Measurements from ENCODE around the gene NT5DC4.

DNA sequence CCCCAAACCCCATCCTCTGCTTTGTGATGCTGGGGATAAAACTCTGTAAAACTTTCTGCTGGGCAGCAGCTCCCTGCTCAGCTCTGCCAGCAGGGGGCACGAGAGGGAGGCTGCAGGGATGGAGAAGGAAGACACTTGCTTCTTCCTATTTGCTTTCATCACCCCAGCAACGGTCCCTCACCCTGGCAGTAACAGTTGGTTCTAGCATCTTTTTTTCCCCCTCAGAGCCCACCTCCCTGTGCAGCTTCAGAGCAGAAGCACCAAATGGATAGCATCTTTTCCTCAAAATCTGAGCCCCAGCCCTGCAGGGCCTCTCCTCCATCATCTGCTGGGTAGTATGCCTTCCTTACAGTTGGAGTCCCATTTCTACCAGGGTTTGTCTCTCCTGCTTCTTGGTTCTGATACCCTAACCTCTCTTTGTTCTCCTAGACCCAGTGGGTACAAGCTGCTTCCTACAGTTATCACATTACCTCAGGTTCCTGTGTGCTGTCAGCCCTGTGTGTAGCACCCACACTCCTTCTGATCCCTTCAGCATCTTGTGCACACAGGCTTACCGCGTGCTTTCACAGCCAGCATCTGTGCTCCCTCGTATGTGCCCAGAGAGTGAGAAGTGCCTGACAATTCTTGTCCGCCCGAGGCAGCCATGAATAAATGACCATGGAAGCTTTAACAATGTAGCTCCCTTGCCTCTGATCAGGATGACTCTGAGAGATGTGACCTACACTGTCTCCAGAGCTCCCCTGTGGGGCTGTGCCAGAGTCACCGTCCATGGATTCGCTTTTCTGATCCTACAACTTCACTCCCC, 29.1 kb downstream of the NT5DC4 start:
- TF ChIP-seq, protein P1, sequence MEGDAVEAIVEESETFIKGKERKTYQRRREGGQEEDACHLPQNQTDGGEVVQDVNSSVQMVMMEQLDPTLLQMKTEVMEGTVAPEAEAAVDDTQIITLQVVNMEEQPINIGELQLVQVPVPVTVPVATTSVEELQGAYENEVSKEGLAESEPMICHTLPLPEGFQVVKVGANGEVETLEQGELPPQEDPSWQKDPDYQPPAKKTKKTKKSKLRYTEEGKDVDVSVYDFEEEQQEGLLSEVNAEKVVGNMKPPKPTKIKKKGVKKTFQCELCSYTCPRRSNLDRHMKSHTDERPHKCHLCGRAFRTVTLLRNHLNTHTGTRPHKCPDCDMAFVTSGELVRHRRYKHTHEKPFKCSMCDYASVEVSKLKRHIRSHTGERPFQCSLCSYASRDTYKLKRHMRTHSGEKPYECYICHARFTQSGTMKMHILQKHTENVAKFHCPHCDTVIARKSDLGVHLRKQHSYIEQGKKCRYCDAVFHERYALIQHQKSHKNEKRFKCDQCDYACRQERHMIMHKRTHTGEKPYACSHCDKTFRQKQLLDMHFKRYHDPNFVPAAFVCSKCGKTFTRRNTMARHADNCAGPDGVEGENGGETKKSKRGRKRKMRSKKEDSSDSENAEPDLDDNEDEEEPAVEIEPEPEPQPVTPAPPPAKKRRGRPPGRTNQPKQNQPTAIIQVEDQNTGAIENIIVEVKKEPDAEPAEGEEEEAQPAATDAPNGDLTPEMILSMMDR (IDR thresholded peaks at IDR 0.05; ENCODE audit: insufficient read depth, low read length), result peak; percentile 99
- no peak for TF ChIP-seq POLR2AphosphoS5 (IDR thresholded peaks at IDR 0.05; ENCODE audit: low read depth)
- no peak for TF ChIP-seq GABPA (IDR thresholded peaks at IDR 0.05; ENCODE audit: low read depth)
- TF ChIP-seq, protein P2, sequence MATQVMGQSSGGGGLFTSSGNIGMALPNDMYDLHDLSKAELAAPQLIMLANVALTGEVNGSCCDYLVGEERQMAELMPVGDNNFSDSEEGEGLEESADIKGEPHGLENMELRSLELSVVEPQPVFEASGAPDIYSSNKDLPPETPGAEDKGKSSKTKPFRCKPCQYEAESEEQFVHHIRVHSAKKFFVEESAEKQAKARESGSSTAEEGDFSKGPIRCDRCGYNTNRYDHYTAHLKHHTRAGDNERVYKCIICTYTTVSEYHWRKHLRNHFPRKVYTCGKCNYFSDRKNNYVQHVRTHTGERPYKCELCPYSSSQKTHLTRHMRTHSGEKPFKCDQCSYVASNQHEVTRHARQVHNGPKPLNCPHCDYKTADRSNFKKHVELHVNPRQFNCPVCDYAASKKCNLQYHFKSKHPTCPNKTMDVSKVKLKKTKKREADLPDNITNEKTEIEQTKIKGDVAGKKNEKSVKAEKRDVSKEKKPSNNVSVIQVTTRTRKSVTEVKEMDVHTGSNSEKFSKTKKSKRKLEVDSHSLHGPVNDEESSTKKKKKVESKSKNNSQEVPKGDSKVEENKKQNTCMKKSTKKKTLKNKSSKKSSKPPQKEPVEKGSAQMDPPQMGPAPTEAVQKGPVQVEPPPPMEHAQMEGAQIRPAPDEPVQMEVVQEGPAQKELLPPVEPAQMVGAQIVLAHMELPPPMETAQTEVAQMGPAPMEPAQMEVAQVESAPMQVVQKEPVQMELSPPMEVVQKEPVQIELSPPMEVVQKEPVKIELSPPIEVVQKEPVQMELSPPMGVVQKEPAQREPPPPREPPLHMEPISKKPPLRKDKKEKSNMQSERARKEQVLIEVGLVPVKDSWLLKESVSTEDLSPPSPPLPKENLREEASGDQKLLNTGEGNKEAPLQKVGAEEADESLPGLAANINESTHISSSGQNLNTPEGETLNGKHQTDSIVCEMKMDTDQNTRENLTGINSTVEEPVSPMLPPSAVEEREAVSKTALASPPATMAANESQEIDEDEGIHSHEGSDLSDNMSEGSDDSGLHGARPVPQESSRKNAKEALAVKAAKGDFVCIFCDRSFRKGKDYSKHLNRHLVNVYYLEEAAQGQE (IDR thresholded peaks at IDR 0.05; ENCODE audit: insufficient replicate concordance, low read depth), result no peak
- TF ChIP-seq SPI1 (IDR thresholded peaks at IDR 0.05; ENCODE audit: borderline replicate concordance, low read depth), result no peak

Measured in HL-60 (cell line).